HG02840 (cell line): ENCODE data around the gene SDK2.

Experiments
- ATAC-seq: cut with Tn5 transposase; IDR thresholded peaks from one replicate; pipeline ENCODE4 v1.9.1; 2021; ENCODE audit warnings: mild to moderate bottlenecking, moderate library complexity, moderate number of reproducible peaks; ENCODE audit not compliant: unreplicated experiment, low FRiP score

SDK2 gene

DNA sequence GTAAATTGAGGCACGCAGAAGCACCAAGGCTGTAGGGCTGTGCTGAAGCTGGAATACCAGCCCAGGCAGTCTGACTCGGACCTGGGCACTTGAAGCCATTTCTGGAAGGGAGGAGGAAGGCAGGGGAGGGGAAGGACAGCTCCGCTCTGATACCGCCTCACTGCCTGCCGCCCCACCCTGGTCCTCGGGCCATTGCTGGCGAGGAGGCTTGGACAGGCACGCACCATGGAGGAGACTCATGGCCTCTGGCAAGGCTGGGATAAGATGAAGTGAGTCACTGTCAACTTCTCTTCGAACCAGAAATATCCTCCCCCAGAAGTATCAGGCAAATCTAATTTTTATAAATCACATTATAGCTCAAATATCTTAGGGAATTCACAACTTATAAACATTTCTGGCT, 81.3 kb downstream of the SDK2 start:
- no peak for ATAC-seq

DNA sequence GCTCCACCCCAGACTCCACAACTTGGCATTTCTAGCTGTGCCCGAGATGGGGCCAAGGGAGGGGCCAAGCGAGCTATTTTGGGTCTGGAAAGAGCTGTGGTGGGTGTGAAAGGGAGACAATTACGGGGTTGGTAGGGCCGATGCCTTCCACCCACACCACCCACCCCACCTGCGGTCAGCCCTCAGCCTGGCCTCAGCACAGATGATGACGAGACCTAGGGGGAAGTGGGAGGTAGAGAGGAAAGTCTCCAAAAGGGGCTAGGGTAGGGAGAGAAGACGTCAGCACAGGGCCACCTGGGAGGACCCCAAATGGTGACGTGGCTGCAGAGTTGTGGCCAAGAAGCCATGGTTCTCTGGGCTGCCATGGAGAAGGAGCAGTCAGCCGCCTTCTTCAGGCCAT, 83.1 kb downstream of the SDK2 start:
- no peak for ATAC-seq

DNA sequence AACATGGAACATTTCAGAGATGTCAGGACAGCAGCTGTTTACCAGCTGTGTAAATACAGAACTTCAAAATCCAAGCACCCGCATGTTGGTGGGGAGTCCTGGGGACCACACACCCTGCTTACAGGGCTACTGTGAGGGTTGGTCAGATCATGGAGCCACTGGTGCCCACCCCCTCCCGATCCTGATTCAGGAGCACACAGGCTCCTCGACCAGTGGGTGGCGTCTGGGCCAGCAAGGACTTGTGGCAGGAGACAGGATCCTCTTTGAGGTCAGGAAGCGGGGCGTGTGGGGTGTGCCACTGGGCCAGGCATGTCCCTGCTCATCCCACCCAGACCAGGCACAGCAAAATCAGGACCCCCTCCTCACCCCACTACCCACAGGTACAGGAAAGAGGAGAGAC, 83.6 kb downstream of the SDK2 start:
- no peak for ATAC-seq

DNA sequence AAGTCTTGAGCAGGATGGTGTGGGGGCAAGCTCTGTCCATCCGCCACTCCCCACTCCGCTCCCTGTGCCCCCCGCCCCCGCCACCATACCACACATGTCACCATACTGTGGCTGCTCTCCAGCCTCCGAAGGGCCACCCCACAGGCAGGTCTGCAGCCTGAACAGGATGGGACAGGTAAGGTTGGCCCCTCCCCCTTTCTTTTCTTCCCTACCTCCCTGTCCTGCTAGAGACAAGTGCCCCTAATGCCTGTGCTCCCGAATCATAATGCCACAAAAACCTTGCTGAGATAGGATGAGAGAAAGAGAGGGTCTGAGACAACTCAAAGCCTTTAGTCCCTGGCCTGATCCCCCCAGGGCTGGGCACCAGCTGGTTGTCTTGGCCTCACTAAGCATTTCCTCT, 84.7 kb downstream of the SDK2 start:
- ATAC-seq: no peak

GRCh38 chr17:73555199-73555960, 88.9 kb downstream of the SDK2 start:
- no peak for ATAC-seq

DNA sequence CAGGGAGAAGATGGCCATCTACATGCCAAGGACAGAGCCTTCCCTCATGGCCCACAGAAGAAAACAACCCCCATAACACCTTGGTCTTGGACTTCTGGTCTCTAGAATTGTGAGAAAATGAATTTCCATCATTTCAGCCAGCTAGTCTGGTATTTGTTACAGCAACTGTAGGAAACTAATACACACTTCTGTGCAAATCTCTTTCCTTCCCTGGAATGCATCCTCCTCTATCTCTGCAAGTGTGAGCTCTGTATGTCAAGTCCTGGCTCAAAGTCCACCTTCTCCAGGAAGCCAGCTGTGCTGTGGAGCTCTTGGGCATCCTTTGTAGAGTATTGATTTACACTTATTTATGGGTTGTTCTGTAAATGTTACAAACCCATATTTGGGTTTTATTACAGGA, 89.7 kb downstream of the SDK2 start:
- no peak for ATAC-seq

DNA sequence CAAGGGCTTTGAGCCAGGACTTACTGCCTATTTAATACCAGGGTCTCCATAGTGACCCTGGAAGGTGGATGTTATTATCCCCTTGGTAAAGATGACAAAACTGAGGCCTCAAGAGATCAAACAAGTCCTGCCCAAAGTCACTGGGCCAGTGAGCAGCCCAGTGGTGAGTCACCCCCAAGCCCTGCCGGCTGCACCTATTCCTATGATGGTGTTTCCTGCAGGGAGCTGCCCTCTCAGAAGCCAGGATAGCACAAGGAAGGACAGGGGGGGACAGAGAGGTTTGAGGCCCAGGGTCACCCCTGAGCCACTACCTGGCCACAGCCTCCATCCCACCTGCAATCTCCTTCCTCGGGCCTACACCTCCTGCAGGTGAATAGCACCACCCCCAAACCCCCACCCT, 90.9 kb downstream of the SDK2 start:
- ATAC-seq: no peak

- no peak for ATAC-seq
Observed at GRCh38 chr17:73552300-73553048, 91.8 kb downstream of the SDK2 start.

- ATAC-seq: no peak
Observed at GRCh38 chr17:73551759-73552158, 92.5 kb downstream of the SDK2 start.

- no peak for ATAC-seq
Observed at GRCh38 chr17:73551144-73551543, 93.1 kb downstream of the SDK2 start.

DNA sequence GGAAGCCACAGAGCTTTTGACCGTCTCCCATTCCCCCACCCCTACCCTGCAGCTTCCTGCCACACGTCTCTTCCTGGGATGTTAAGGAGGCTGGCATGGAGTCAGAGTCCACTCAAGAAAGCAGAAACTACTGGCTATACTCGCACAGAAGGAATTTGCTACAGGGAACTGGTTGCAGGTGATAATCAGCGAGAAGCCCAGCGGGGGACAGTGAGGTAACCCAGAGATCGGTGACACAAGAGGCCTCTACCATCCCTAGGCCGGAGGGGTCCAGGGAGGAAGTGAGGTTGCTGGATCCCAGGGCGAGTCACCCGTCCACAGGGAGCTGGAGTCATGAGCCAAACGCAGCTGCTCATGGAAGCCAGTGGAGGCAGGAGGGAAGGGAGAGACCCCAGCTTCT, 93.7 kb downstream of the SDK2 start:
- ATAC-seq: no peak

DNA sequence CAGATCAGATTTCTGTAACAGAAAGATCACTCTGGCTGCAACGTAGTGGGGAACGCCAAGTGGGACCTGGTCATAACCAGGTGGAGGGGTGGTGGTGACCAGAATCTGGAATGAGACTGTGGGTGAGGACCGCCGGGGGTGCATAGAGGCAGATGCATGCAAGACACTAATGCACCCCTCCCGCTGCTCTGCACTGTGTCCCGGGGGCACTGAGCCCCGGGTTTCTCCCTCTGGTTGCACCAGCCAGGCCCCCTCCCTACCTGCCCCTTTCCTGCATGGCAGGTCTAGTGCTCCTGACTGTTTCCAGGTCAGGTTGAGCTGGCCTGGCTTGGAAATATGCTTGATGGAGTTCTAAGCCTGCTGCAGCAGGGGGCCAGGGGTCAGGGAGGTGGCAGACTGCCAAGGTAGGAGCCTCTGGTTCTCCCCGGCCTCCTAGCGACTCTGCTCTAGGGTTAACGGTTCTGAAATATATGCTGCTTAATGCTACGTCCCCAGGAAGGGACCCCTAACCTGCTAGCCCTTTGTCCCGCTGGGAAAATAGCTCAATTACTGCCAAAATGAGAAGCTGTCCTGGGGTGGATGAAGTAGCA, 94.3 kb downstream of the SDK2 start:
- ATAC-seq: no peak

GRCh38 chr17:73548620-73549311, 95.5 kb downstream of the SDK2 start:
- ATAC-seq: no peak

DNA sequence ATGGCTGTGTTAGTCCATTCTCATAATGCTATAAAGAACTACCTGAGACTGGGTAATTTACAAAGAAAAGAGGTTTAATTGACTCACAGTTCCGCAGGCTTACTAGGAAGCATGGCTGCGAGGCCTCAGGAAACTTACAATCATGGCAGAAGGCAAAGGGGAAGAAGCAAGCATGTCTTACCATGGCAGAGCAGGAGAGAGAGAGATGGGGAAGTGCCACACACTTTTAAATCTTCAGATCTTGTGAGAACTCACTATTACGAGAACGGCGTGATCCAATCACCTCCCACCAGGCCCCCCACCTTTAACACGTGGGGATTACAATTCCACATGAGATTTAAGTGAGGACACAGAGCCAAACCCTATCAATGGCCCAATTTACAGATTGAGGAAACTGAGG, 96.5 kb downstream of the SDK2 start:
- ATAC-seq: no peak

GRCh38 chr17:73546770-73547536, 97.3 kb downstream of the SDK2 start:
- no peak for ATAC-seq

GRCh38 chr17:73546114-73546513, 98.1 kb downstream of the SDK2 start:
- no peak for ATAC-seq

DNA sequence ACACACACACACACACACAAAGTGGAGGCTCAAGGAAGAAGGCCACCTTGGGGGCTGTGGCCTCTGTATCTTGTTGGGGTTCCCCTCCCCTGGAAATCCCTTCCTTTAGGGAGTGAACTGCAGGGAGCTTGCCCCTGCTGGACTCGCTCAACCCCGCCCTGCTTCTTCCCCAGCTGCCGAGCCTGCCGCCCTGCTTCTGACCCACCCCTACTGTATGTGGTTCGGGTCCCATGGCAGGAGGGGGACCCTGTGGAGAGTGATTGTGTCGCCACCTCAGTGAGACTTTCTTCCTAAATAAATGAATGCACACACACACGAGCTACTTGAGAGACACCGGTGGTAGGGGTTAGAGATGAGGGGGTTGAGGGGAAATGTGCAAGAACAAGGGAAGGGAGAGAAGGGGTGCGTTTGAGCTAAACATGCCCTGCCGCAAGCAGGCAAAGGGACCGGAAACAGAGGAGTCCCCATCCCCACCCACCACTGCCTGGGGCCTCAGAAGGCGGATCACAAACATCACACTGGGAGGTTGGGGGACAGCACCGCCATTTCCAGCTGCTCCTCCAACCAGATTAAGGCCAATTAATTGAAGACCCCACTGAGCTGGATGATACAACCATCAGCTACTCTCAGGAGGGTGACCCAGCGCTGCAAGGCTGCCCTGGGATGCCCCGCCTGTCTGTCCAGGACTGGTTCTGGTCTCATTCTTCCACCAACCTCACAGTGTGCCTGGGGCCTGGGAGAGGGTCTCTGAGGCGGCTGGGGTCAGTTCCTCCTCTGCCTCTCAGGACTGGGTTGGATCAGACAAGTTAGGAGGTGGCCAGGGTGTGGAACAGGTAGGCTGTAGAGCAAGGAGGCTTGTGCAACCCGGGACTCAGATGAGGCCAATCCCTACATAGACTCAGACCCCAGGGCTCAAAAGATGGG, 98.9 kb downstream of the SDK2 start:
- no peak for ATAC-seq

- ATAC-seq: no peak
Observed at GRCh38 chr17:73544333-73544732, 99.9 kb downstream of the SDK2 start.

DNA sequence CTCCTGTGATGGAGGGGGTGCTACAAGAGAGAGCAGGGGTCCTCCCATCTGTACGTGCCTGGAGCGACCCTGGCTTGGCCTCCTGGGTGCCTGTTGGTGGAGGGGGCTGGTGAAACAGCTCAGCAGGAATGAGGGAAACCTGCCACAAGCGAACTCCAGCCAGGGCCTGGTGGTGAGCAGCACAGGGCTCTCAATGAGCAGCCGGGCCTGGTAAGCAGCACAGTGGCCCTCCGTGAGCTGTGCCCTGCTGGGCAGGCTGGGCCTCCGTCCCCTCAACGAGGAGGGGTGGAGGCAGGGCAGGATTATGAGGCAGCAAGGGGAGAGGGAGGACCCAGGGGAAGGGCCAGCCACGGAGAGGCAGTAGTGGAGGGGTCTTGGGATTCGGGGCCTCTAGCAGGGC, 101.9 kb downstream of the SDK2 start:
- ATAC-seq: no peak
